Trophoblast cell (in vitro differentiated cells and primary cell): ENCODE measurements around the gene HINT1.
"Not testable (repeated sequence)": the region's sequence is repeated elsewhere in the genome, so short reads cannot be mapped to it uniquely, and the experiment has no call there.

Experiments
- DNase-seq, 2 donors: peaks; one replicate each; pipeline ENCODE4 v3.0.0-alpha.2; 2016
- H2AFZ ChIP-seq: 2 replicates; pipeline ENCODE4 v1.6.1; 2013; ENCODE audit warnings: low read length, moderate library complexity, mild to moderate bottlenecking; ENCODE audit not compliant: insufficient read depth, poor library complexity
- H2AK5ac ChIP-seq: 2 replicates; pipeline ENCODE4 v1.6.1; 2013; ENCODE audit warnings: mild to moderate bottlenecking, low read length
- H2BK120ac ChIP-seq: 2 replicates; pipeline ENCODE4 v1.6.1; 2013; ENCODE audit warnings: low read length, mild to moderate bottlenecking, moderate library complexity; ENCODE audit not compliant: insufficient read depth, poor library complexity
- H2BK12ac ChIP-seq: 2 replicates; pipeline ENCODE4 v1.6.1; 2013; ENCODE audit warnings: mild to moderate bottlenecking, low read length, moderate library complexity
- H2BK5ac ChIP-seq: 2 replicates; pipeline ENCODE4 v1.6.1; 2013; ENCODE audit warnings: low read length, low read depth, moderate library complexity, mild to moderate bottlenecking; ENCODE audit not compliant: poor library complexity
- H3K14ac ChIP-seq: 2 replicates; pipeline ENCODE4 v1.6.1; 2013; ENCODE audit warnings: mild to moderate bottlenecking, low read length
- H3K18ac ChIP-seq: 2 replicates; pipeline ENCODE4 v1.6.1; 2013; ENCODE audit warnings: mild to moderate bottlenecking, low read length
- H3K23ac ChIP-seq: 2 replicates; pipeline ENCODE4 v1.6.1; 2013; ENCODE audit warnings: low read length
- H3K27ac ChIP-seq: 2 replicates; pipeline ENCODE4 v1.5.1; 2013; ENCODE audit warnings: low read depth, mild to moderate bottlenecking, inconsistent platforms, low read length, moderate library complexity
- H3K27me3 ChIP-seq: 2 replicates; pipeline ENCODE4 v1.6.1; 2013; ENCODE audit warnings: inconsistent platforms, mild to moderate bottlenecking, low read length, moderate library complexity; ENCODE audit not compliant: insufficient read depth
- H3K36me3 ChIP-seq, 2 experiments: 1 replicate in 1 of 2; 2 replicates in 1 of 2; pipeline ENCODE4 v1.6.1; 2013; ENCODE audit warnings: low read length in 2 of 2, mild to moderate bottlenecking in 2 of 2, moderate library complexity in 1 of 2; ENCODE audit not compliant: insufficient read depth in 2 of 2, control insufficient read depth in 1 of 2
- H3K4ac ChIP-seq: 2 replicates; pipeline ENCODE4 v1.6.1; 2013; ENCODE audit warnings: low read depth, mild to moderate bottlenecking, low read length, moderate library complexity
- H3K4me1 ChIP-seq, 2 experiments: 1 replicate in 1 of 2; 2 replicates in 1 of 2; pipeline ENCODE4 v1.6.1; 2013; ENCODE audit warnings: low read length in 2 of 2, mild to moderate bottlenecking in 2 of 2, moderate library complexity in 1 of 2; ENCODE audit not compliant: insufficient read depth in 2 of 2, control insufficient read depth in 1 of 2
- H3K4me2 ChIP-seq: 2 replicates; pipeline ENCODE4 v1.6.1; 2013; ENCODE audit warnings: inconsistent platforms, mild to moderate bottlenecking, low read length, moderate library complexity
- H3K4me3 ChIP-seq: 2 replicates; pipeline ENCODE4 v1.5.1; 2013; ENCODE audit warnings: mild to moderate bottlenecking, low read depth, low read length, inconsistent platforms
- H3K79me1 ChIP-seq: one replicate; pipeline ENCODE4 v1.6.1; 2013; ENCODE audit warnings: low read length
- H3K79me2 ChIP-seq: 2 replicates; pipeline ENCODE4 v1.6.1; 2013; ENCODE audit warnings: low read length, mild to moderate bottlenecking; ENCODE audit not compliant: control insufficient read depth, insufficient read depth, poor library complexity
- H3K9ac ChIP-seq: 2 replicates; pipeline ENCODE4 v1.6.1; 2013; ENCODE audit warnings: mild to moderate bottlenecking, low read length
- H3K9me3 ChIP-seq: 2 replicates; pipeline ENCODE4 v1.6.1; 2013; ENCODE audit warnings: low read depth, mild to moderate bottlenecking, control low read depth, inconsistent platforms, low read length; ENCODE audit not compliant: insufficient read depth
- H4K12ac ChIP-seq: 2 replicates; pipeline ENCODE4 v1.6.1; 2013; ENCODE audit warnings: low read depth, mild to moderate bottlenecking, low read length, moderate library complexity
- H4K8ac ChIP-seq: 2 replicates; pipeline ENCODE4 v1.6.1; 2013; ENCODE audit warnings: low read depth, mild to moderate bottlenecking, low read length, moderate library complexity
- H4K91ac ChIP-seq: one replicate; pipeline ENCODE4 v1.6.1; 2013; ENCODE audit warnings: low read depth, mild to moderate bottlenecking, low read length, moderate library complexity
- WGBS: extraction: QIAGEN DNeasy Blood & Tissue Kit; methylation state at CpG from one replicate; pipeline ENCODE4 v1.1.7; 2013; ENCODE audit warnings: missing lambda C conversion rate; ENCODE audit not compliant: insufficient read length, insufficient coverage; ENCODE audit errors: extremely low coverage; 5-methylcytosine and 5-hydroxymethylcytosine counted together

Gene HINT1

GRCh38 chr5:131196331-131196730 is 31.3 kb upstream of the HINT1 start:
- Histone ChIP-seq H4K12ac (no peak overlapping the region), H3K4me3 (no peak overlapping the region), H3K4me2 (no peak overlapping the region), H4K91ac (no peak overlapping the region), H3K23ac (no peak overlapping the region), H3K27ac (no peak overlapping the region), H2BK5ac (no peak overlapping the region), H3K9ac (no peak overlapping the region), H3K18ac (no peak overlapping the region), H2BK12ac (no peak overlapping the region), H3K9me3 (no peaks in the 10 kb centered on the region), H2AK5ac (no peak overlapping the region), H3K36me3 (no peaks in the 10 kb centered on the region), H3K4me1 (peaks cover 0 to 5% of the 10 kb centered on the region in 2 experiments), H3K4ac (no peak overlapping the region), H3K79me1 (no peaks in the 10 kb centered on the region), H2BK120ac (no peak overlapping the region), H3K79me2 (no peaks in the 10 kb centered on the region), H2AFZ (no peak overlapping the region), H4K8ac (no peak overlapping the region), H3K14ac (no peak overlapping the region), H3K27me3 (no peaks in the 10 kb centered on the region)
- no CpG with 5 or more reads among the region's 4 CpGs for WGBS
- DNase-seq = no peak

DNA sequence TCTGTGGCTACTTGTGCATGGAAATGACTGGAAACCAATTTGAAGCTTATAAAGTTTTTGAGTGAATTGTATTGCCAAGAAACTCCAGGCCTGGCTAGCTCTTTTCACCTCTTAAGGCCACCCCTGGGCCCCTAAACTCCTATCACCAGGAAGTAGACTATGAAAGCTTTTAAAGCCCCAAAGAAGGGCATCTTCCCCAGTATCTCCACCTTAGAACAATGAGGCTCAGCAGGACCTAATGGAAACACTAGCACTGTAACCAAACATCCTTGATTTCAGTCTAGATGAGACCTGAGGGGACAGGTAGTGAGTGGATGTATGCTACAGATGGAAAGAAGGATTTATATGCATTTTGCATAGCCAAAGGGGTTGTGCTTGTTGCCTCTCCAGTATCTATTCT is 30.6 kb upstream of the HINT1 start:
- no peak overlapping the region for H3K9ac ChIP-seq
- no peak overlapping the region for H3K14ac ChIP-seq
- no peak overlapping the region for H3K18ac ChIP-seq
- H4K91ac ChIP-seq = no peak overlapping the region
- H2BK12ac ChIP-seq = no peak overlapping the region
- no peak overlapping the region for H3K23ac ChIP-seq
- no peak overlapping the region for H4K12ac ChIP-seq
- no peaks in the 10 kb centered on the region for H3K36me3 ChIP-seq
- H3K79me1 ChIP-seq = no peaks in the 10 kb centered on the region
- H3K9me3 ChIP-seq = no peaks in the 10 kb centered on the region
- peaks cover 0 to 5% of the 10 kb centered on the region in 2 experiments for H3K4me1 ChIP-seq
- no peak overlapping the region for H2AK5ac ChIP-seq
- no peak overlapping the region for H3K4me2 ChIP-seq
- H3K27me3 ChIP-seq = no peaks in the 10 kb centered on the region
- no peaks in the 10 kb centered on the region for H3K79me2 ChIP-seq
- H2BK5ac ChIP-seq = no peak overlapping the region
- no peak overlapping the region for H4K8ac ChIP-seq
- no peak overlapping the region for H3K27ac ChIP-seq
- no peak for DNase-seq
- no peak overlapping the region for H2AFZ ChIP-seq
- no peak overlapping the region for H3K4ac ChIP-seq
- no peak overlapping the region for H2BK120ac ChIP-seq
- no peak overlapping the region for H3K4me3 ChIP-seq

DNA sequence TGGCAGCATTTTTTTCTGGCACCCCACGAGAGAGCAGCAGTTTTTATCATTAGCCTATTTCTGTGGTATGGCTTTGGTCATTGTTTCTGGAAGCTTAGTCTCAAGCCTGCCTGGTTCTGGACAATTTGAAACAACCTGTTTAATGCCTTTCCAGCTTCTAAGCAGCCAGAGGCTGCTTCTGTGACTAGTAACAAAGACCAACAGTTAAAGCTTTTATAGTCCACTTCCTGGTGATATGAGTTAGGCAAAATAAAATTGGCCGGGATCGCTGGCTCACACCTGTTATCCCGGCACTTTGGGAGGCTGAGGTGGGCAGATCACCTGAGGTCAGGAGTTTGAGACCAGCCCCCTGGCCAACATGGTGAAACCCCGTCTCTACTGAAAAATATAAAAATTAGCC is 29.7 kb upstream of the HINT1 start:
- Histone ChIP-seq H3K4me2 (no peak overlapping the region), H3K27me3 (no peaks in the 10 kb centered on the region), H4K12ac (no peak overlapping the region), H3K4ac (no peak overlapping the region), H3K23ac (no peak overlapping the region), H3K79me1 (no peaks in the 10 kb centered on the region), H3K14ac (no peak overlapping the region), H2BK5ac (peak overlapping the region; percentile 43), H3K9ac (no peak overlapping the region), H3K4me3 (no peak overlapping the region), H2BK12ac (no peak overlapping the region), H3K4me1 (peaks cover 0 to 5% of the 10 kb centered on the region in 2 experiments), H4K8ac (no peak overlapping the region), H2AK5ac (no peak overlapping the region), H3K36me3 (no peaks in the 10 kb centered on the region), H2AFZ (no peak overlapping the region), H3K27ac (no peak overlapping the region), H3K18ac (no peak overlapping the region), H4K91ac (no peak overlapping the region), H3K79me2 (no peaks in the 10 kb centered on the region), H3K9me3 (no peaks in the 10 kb centered on the region), H2BK120ac (no peak overlapping the region)
- DNase-seq = no peak
- no CpG with 5 or more reads among the region's 5 CpGs for WGBS

GRCh38 chr5:131193897-131194296 is 28.8 kb upstream of the HINT1 start:
- not testable (repeated sequence) for H3K27ac ChIP-seq, H4K8ac ChIP-seq, H2AFZ ChIP-seq, H3K9me3 ChIP-seq, H3K27me3 ChIP-seq, H3K9ac ChIP-seq, H3K4ac ChIP-seq, H2AK5ac ChIP-seq, H3K23ac ChIP-seq, H2BK120ac ChIP-seq, H3K4me1 ChIP-seq, H3K79me2 ChIP-seq, H2BK12ac ChIP-seq, H3K4me2 ChIP-seq, H3K79me1 ChIP-seq, DNase-seq, H3K36me3 ChIP-seq, H3K4me3 ChIP-seq, H3K18ac ChIP-seq, H3K14ac ChIP-seq, H2BK5ac ChIP-seq, H4K12ac ChIP-seq
- no CpG with 5 or more reads among the region's 7 CpGs for WGBS
- peak overlapping the region; percentile 55 for H4K91ac ChIP-seq
